Ishikawa (cell line): Measurements from ENCODE around the gene POTEF.
"Not testable (repeated sequence)": the region's sequence is repeated elsewhere in the genome, so short reads cannot be mapped to it uniquely, and the experiment has no call there.

Experiments used
- CREB1 ChIP-seq: IDR thresholded peaks from 2 replicates; pipeline ENCODE4 v1.6.1; 2012; ENCODE audit warnings: low read depth
- RAD21 ChIP-seq: IDR thresholded peaks from 2 replicates; pipeline ENCODE4 v1.6.1; 2012; ENCODE audit warnings: low read depth
- USF1 ChIP-seq: IDR thresholded peaks from 2 replicates; pipeline ENCODE4 v1.6.1; 2012

- not testable (repeated sequence) for TF ChIP-seq RAD21, CREB1
- 0 out of 2 replicates have a peak, but pooled peaks have one; percentile 7 for TF ChIP-seq USF1
Measured at GRCh38 chr2:130129120-130129829, at the start of gene POTEF.
